ENCODE measurements around the gene SHQ1.

SHQ1 gene

GRCh38 chr3:72811571-72811970, 36.7 kb downstream of the SHQ1 start:
- TF ChIP-seq EZH2phosphoT487 (IDR thresholded peaks at IDR 0.05; ENCODE audit: borderline replicate concordance) (no peak), CTCF (conservative IDR thresholded peaks at IDR 0.05; ENCODE audit: low read length) (peak; percentile 17; the same call in 1 of the 2 replicates)
- Histone ChIP-seq H3K36me3 (ENCODE audit: insufficient read depth, low read length) (peaks cover 48% of the 10 kb centered on the region; the same call in 1 of the 2 replicates), H3K4me2 (ENCODE audit: low read depth, low read length, poor library complexity, severe bottlenecking) (no peak overlapping the region), H3F3A (ENCODE audit: low read depth) (no peaks in the 10 kb centered on the region), H3K9ac (ENCODE audit: low read depth, low read length, poor library complexity, severe bottlenecking) (no peak overlapping the region), H3K79me2 (ENCODE audit: insufficient read depth, low read length) (no peaks in the 10 kb centered on the region), H3K9me2 (replicated peaks; ENCODE audit: low read depth, low read length) (no peaks in the 10 kb centered on the region), H2AFZ (ENCODE audit: low read length) (no peak overlapping the region), H3K4me1 (ENCODE audit: insufficient read depth, low read length, poor library complexity, severe bottlenecking) (peaks cover 6% of the 10 kb centered on the region), H3K4me3 (ENCODE audit: low read length, poor library complexity, severe bottlenecking) (no peak overlapping the region), H3K27me3 (ENCODE audit: insufficient read depth, low read length, poor library complexity, severe bottlenecking) (no peaks in the 10 kb centered on the region), H3K9me3 (ENCODE audit: insufficient read depth, low read depth, low read length) (no peaks in the 10 kb centered on the region), H4K20me1 (ENCODE audit: insufficient read depth, low read length, poor library complexity, severe bottlenecking) (no peaks in the 10 kb centered on the region)

- Histone ChIP-seq H3F3A (ENCODE audit: low read depth) (no peaks in the 10 kb centered on the region), H3K4me3 (ENCODE audit: low read length, poor library complexity, severe bottlenecking) (no peak overlapping the region), H3K27me3 (ENCODE audit: insufficient read depth, low read length, poor library complexity, severe bottlenecking) (no peaks in the 10 kb centered on the region), H3K4me2 (ENCODE audit: low read depth, low read length, poor library complexity, severe bottlenecking) (no peak overlapping the region), H3K36me3 (ENCODE audit: insufficient read depth, low read length) (peaks cover 42% of the 10 kb centered on the region; the same call in 1 of the 2 replicates), H3K9me2 (replicated peaks; ENCODE audit: low read depth, low read length) (no peaks in the 10 kb centered on the region), H3K9me3 (ENCODE audit: insufficient read depth, low read depth, low read length) (no peaks in the 10 kb centered on the region), H3K79me2 (ENCODE audit: insufficient read depth, low read length) (no peaks in the 10 kb centered on the region), H2AFZ (ENCODE audit: low read length) (no peak overlapping the region), H3K9ac (ENCODE audit: low read depth, low read length, poor library complexity, severe bottlenecking) (no peak overlapping the region), H3K4me1 (ENCODE audit: insufficient read depth, low read length, poor library complexity, severe bottlenecking) (peaks cover 6% of the 10 kb centered on the region), H4K20me1 (ENCODE audit: insufficient read depth, low read length, poor library complexity, severe bottlenecking) (no peaks in the 10 kb centered on the region)
- no peak for TF ChIP-seq EZH2phosphoT487 (IDR thresholded peaks at IDR 0.05; ENCODE audit: borderline replicate concordance)
- TF ChIP-seq CTCF (conservative IDR thresholded peaks at IDR 0.05; ENCODE audit: low read length), result no peak
Measured at GRCh38 chr3:72810659-72811434, 37.4 kb downstream of the SHQ1 start.

- H2AFZ ChIP-seq (ENCODE audit: low read length), result no peak overlapping the region
- no peak overlapping the region for H3K4me3 ChIP-seq (ENCODE audit: low read length, poor library complexity, severe bottlenecking)
- H3K4me2 ChIP-seq (ENCODE audit: low read depth, low read length, poor library complexity, severe bottlenecking), result no peak overlapping the region
- H4K20me1 ChIP-seq (ENCODE audit: insufficient read depth, low read length, poor library complexity, severe bottlenecking), result no peaks in the 10 kb centered on the region
- H3K27me3 ChIP-seq (ENCODE audit: insufficient read depth, low read length, poor library complexity, severe bottlenecking), result no peaks in the 10 kb centered on the region
- no peaks in the 10 kb centered on the region for H3K9me3 ChIP-seq (ENCODE audit: insufficient read depth, low read depth, low read length)
- no peaks in the 10 kb centered on the region for H3F3A ChIP-seq (ENCODE audit: low read depth)
- no peaks in the 10 kb centered on the region for H3K9me2 ChIP-seq (replicated peaks; ENCODE audit: low read depth, low read length)
- H3K79me2 ChIP-seq (ENCODE audit: insufficient read depth, low read length), result no peaks in the 10 kb centered on the region
- peaks cover 35% of the 10 kb centered on the region; the same call in 1 of the 2 replicates for H3K36me3 ChIP-seq (ENCODE audit: insufficient read depth, low read length)
- TF ChIP-seq EZH2phosphoT487 (IDR thresholded peaks at IDR 0.05; ENCODE audit: borderline replicate concordance) (no peak), CTCF (conservative IDR thresholded peaks at IDR 0.05; ENCODE audit: low read length) (no peak)
- H3K4me1 ChIP-seq (ENCODE audit: insufficient read depth, low read length, poor library complexity, severe bottlenecking), result peaks cover 6% of the 10 kb centered on the region
- no peak overlapping the region for H3K9ac ChIP-seq (ENCODE audit: low read depth, low read length, poor library complexity, severe bottlenecking)
Measured at GRCh38 chr3:72810063-72810462, 38.2 kb downstream of the SHQ1 start.

Data from Loucy (cell line).